Kidney (tissue), 14 donors: ENCODE results near the gene CRY1. TPM values are rescaled to one million over a fixed set of nuclear protein-coding genes. Genes with fewer than 3 reads are reported as not detected.

Source experiments
- DNase-seq, 5 donors: peaks; one replicate each; pipeline ENCODE4 v3.0.0-alpha.2; 2013 to 2020
- FAIRE-seq: peaks from 2 replicates; lab custom pipeline; 2012; peaks lifted over from hg19 to GRCh38; lab: Jason Lieb, UNC
- H3K27ac ChIP-seq, 2 donors: one replicate each; pipeline ENCODE4 v1.7.0; 2013; ENCODE audit warnings: low read depth in 2 of 2, low read length in 2 of 2, inconsistent platforms in 1 of 2
- H3K27me3 ChIP-seq: one replicate; pipeline ENCODE4 v1.7.1; 2013; ENCODE audit warnings: low read length, inconsistent platforms; ENCODE audit not compliant: control insufficient read depth, insufficient read depth
- H3K36me3 ChIP-seq, 3 donors: one replicate each; pipeline versions ENCODE4 v1.7.0 to v1.7.1; 2013; ENCODE audit warnings: low read length in 3 of 3, control low read depth in 1 of 3, inconsistent platforms in 1 of 3; ENCODE audit not compliant: insufficient read depth in 3 of 3, control insufficient read depth in 2 of 3
- H3K4me1 ChIP-seq, 3 donors: one replicate each; pipeline versions ENCODE4 v1.7.0 to v1.7.1; 2013; ENCODE audit warnings: low read length in 3 of 3, inconsistent platforms in 1 of 3, low read depth in 1 of 3; ENCODE audit not compliant: control insufficient read depth in 2 of 3, insufficient read depth in 2 of 3
- H3K4me3 ChIP-seq, 3 donors: one replicate each; pipeline versions ENCODE4 v1.7.0 to v1.8.1; 2013; ENCODE audit warnings: low read length in 3 of 3, control low read depth in 1 of 3, inconsistent platforms in 1 of 3
- H3K9ac ChIP-seq, 3 donors: one replicate each; pipeline versions ENCODE4 v1.7.0 to v1.7.1; 2013; ENCODE audit warnings: low read length in 3 of 3, control low read depth in 1 of 3, inconsistent platforms in 1 of 3
- H3K9me3 ChIP-seq, 3 donors: one replicate each; pipeline versions ENCODE4 v1.7.0 to v1.7.1; 2013; ENCODE audit warnings: low read length in 3 of 3, control low read depth in 1 of 3, inconsistent platforms in 1 of 3; ENCODE audit not compliant: control insufficient read depth in 2 of 3, insufficient read depth in 1 of 3
- CTCF ChIP-seq: IDR thresholded peaks from 3 replicates; pipeline ENCODE4 v1.5.1; 2012; ENCODE audit warnings: mild to moderate bottlenecking, moderate library complexity, borderline replicate concordance; ENCODE audit not compliant: insufficient read depth; ENCODE audit errors: extremely low read depth
- intact Hi-C: fragments of 100-400 bp; cut with DNase I; formaldehyde crosslinking; loops from one replicate; pipeline ENCODE4 v1.11.1; 2022
- polyA plus RNA-seq: library from polyadenylated mRNA; stranded (reverse); fragments of 350-450 nt; fragmentation: Illumina TruSeq; extraction: RNeasy Lipid Tissue Mini Kit (QIAGEN cat#74804); gene quantifications from one replicate; pipeline ENCODE4 v1.2.3, GENCODE V29; 2014; ENCODE audit warnings: low read depth, low replicate concordance; ENCODE audit not compliant: insufficient read depth
- total RNA-seq: library from RNA; stranded (reverse); fragmentation: NEBNext Ultra II Directional; extraction: Animal tissue kit (Norgen Biotek cat#: 25700); gene quantifications from one replicate; pipeline ENCODE4 v1.2.1, GENCODE V29; 2021
- donor health status: control.
- donor health status: control.
- donor health status: control.
- donor health status: control.
- donor health status: control.
- donor health status: DM: yes; HTN: yes; CAD: no.
- donor health status: Normal renal cell carcinoma (clear cell type).

Gene CRY1
- total and polyA plus RNA-seq, 2 donors from 2014 or later: 8.4 to 17.7 TPM

- H3K4me3 ChIP-seq: no peak overlapping the region
- intact Hi-C loops: no loop called here
Observed at GRCh38 chr12:107053709-107054108, 39.6 kb downstream of the CRY1 start.

GRCh38 chr12:107045186-107045585 lies 48.2 kb downstream of the CRY1 start:
- no peaks in the 10 kb centered on the region for H3K4me1 ChIP-seq
- no peaks in the 10 kb centered on the region for H3K27me3 ChIP-seq
- H3K9ac ChIP-seq: no peak overlapping the region
- no peak overlapping the region for H3K4me3 ChIP-seq
- FAIRE-seq (no peak), DNase-seq (no peak)
- intact Hi-C loops: no loop called here
- no peaks in the 10 kb centered on the region for H3K36me3 ChIP-seq
- H3K27ac ChIP-seq: no peak overlapping the region
- TF ChIP-seq CTCF: no peak
- H3K9me3 ChIP-seq: no peaks in the 10 kb centered on the region

More at GRCh38 chr12:107053709-107054108, 39.6 kb downstream of the CRY1 start:
- no peaks in the 10 kb centered on the region for H3K27me3 ChIP-seq
- TF ChIP-seq CTCF: no peak
- no peaks in the 10 kb centered on the region for H3K4me1 ChIP-seq
- no peaks in the 10 kb centered on the region for H3K36me3 ChIP-seq
- no peak for DNase-seq
- no peak overlapping the region for H3K9ac ChIP-seq
- no peak overlapping the region for H3K27ac ChIP-seq
- H3K9me3 ChIP-seq: peaks cover 0 to 5% (median 0%) of the 10 kb centered on the region in 3 donors
- no peak for FAIRE-seq

- TF ChIP-seq CTCF: no peak
- no peak overlapping the region for H3K9ac ChIP-seq
- H3K27me3 ChIP-seq: no peaks in the 10 kb centered on the region
- intact Hi-C loops: no loop called here
- H3K27ac ChIP-seq: no peak overlapping the region
- no peaks in the 10 kb centered on the region for H3K4me1 ChIP-seq
- FAIRE-seq (no peak), DNase-seq (no peak)
- no peak overlapping the region for H3K4me3 ChIP-seq
- H3K36me3 ChIP-seq: no peaks in the 10 kb centered on the region
- H3K9me3 ChIP-seq: no peaks in the 10 kb centered on the region
Observed at GRCh38 chr12:107042801-107043200, 50.5 kb downstream of the CRY1 start.

GRCh38 chr12:107035733-107036132 lies 57.6 kb downstream of the CRY1 start:
- H3K9me3 ChIP-seq: no peaks in the 10 kb centered on the region
- FAIRE-seq (no peak), DNase-seq (no peak)
- no peak overlapping the region for H3K9ac ChIP-seq
- intact Hi-C loops: no loop called here
- no peak overlapping the region for H3K4me3 ChIP-seq
- H3K4me1 ChIP-seq: peaks cover 0 to 4% (median 0%) of the 10 kb centered on the region in 3 donors
- no peaks in the 10 kb centered on the region for H3K36me3 ChIP-seq
- TF ChIP-seq CTCF: no peak
- H3K27me3 ChIP-seq: no peaks in the 10 kb centered on the region
- H3K27ac ChIP-seq: no peak overlapping the region
